ENCODE measurements around the gene MVB12B. TPM values are rescaled to one million over a fixed set of nuclear protein-coding genes. Genes with fewer than 3 reads are reported as not detected.

MVB12B gene
- total and polyA plus RNA-seq, 2 of the 4 experiments (the other 2 are of a cell fraction): 2.0 to 4.0 TPM

DNA sequence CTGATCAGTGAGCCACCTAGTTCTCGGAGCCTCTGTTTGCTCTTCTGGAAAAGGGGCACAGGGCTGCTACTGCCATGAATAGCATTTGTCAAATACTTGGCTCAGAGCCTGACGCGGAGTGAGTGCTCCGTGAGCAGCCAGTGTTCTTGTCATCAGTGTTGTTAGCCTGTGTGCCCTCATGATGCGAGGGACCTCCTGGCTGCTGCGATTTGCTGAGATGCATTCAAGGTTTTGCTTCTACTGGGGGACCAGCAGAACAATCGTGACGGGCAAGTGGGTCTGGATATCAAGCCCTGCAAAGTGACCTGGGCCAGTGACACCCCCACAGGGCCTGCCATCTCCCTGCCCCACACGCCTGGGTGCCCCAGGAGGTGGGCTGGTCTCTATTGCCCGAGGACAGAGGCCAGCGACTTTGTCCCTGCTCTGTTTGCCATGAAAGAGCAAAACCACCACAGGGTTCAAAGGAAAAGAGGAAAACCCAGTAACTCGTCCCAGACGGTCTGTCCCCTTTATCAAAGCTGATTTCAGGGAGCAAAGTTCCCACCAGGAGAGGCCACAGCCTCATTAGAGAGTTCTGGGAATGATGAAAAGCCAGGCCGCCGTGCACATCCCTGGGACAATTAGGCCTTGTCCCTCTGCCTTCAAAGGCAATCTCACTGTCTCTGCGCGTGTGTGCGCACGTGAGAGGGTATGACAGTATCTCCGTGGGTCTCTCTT, 200.6 kb downstream of the MVB12B start:
- dilution Hi-C loops (cut with HindIII; ENCODE audit: low sequenced_read_pairs, unreplicated experiment) (no loop called here), intact Hi-C loops (cut with micrococcal nuclease) (loop anchor here (10.0 kb wide), 1 partner anchor 348 kb away; no protein-coding TSS in a partner anchor), in situ Hi-C loops (cut with MboI; ENCODE audit: low sequenced_read_pairs) (no loop called here)
- H2AK9ac ChIP-seq (replicated peaks; ENCODE audit: low read depth, low read length, poor library complexity): no peak overlapping the region
- POLR2A ChIA-PET (ENCODE audit: unreplicated experiment): no interaction called here
- no TSS peak for BruUV-seq (replicated peaks)
- ATAC-seq (ENCODE audit: low read depth) (no peak), DNase-seq (no peak)
- no peak overlapping the region for H3K9ac ChIP-seq (ENCODE audit: low read depth, low read length)
- H3K56ac ChIP-seq (ENCODE audit: extremely low read depth, insufficient read depth, low read length): no peak overlapping the region
- H4K8ac ChIP-seq (ENCODE audit: low read depth in 2 of 2, low read length in 2 of 2): no peak overlapping the region
- no peak overlapping the region for H2BK5ac ChIP-seq (ENCODE audit: low read depth, low read length, poor library complexity, severe bottlenecking)
- no peaks in the 10 kb centered on the region for H3K36me3 ChIP-seq (ENCODE audit: control insufficient read depth, insufficient read depth, low read length)
- H3K4me3 ChIP-seq (ENCODE audit: insufficient read depth, low read depth, low read length): no peak overlapping the region
- no peak overlapping the region for H4K5ac ChIP-seq (ENCODE audit: low read depth, low read length)
- no peaks in the 10 kb centered on the region for H4K20me1 ChIP-seq (ENCODE audit: insufficient read depth, low read length)
- H2AFZ ChIP-seq (replicated peaks; ENCODE audit: low read length, poor library complexity): no peak overlapping the region
- CTCF ChIA-PET: no interaction called here
- TF ChIP-seq MXI1 (IDR thresholded peaks at IDR 0.05; ENCODE audit: borderline replicate concordance, low read depth, low read length) (no peak), FOS (IDR thresholded peaks at IDR 0.05; ENCODE audit: low read depth, low read length) (no peak), MAFK (IDR thresholded peaks at IDR 0.05; ENCODE audit: low read depth, low read length) (no peak), MAZ (IDR thresholded peaks at IDR 0.05; ENCODE audit: borderline replicate concordance, low read depth, low read length) (no peak), POLR2A (IDR thresholded peaks at IDR 0.05; ENCODE audit: low read depth, low read length) (no peak), CEBPB (IDR thresholded peaks at IDR 0.05; ENCODE audit: low read depth, low read length) (no peak)
- TF ChIP-seq, protein P1, sequence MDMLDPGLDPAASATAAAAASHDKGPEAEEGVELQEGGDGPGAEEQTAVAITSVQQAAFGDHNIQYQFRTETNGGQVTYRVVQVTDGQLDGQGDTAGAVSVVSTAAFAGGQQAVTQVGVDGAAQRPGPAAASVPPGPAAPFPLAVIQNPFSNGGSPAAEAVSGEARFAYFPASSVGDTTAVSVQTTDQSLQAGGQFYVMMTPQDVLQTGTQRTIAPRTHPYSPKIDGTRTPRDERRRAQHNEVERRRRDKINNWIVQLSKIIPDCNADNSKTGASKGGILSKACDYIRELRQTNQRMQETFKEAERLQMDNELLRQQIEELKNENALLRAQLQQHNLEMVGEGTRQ (IDR thresholded peaks at IDR 0.05; ENCODE audit: low read depth, low read length): no peak
- TF ChIP-seq, protein P2, sequence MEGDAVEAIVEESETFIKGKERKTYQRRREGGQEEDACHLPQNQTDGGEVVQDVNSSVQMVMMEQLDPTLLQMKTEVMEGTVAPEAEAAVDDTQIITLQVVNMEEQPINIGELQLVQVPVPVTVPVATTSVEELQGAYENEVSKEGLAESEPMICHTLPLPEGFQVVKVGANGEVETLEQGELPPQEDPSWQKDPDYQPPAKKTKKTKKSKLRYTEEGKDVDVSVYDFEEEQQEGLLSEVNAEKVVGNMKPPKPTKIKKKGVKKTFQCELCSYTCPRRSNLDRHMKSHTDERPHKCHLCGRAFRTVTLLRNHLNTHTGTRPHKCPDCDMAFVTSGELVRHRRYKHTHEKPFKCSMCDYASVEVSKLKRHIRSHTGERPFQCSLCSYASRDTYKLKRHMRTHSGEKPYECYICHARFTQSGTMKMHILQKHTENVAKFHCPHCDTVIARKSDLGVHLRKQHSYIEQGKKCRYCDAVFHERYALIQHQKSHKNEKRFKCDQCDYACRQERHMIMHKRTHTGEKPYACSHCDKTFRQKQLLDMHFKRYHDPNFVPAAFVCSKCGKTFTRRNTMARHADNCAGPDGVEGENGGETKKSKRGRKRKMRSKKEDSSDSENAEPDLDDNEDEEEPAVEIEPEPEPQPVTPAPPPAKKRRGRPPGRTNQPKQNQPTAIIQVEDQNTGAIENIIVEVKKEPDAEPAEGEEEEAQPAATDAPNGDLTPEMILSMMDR (conservative IDR thresholded peaks at IDR 0.05; ENCODE audit: low read depth, low read length): no peak
- TF ChIP-seq, protein P3, sequence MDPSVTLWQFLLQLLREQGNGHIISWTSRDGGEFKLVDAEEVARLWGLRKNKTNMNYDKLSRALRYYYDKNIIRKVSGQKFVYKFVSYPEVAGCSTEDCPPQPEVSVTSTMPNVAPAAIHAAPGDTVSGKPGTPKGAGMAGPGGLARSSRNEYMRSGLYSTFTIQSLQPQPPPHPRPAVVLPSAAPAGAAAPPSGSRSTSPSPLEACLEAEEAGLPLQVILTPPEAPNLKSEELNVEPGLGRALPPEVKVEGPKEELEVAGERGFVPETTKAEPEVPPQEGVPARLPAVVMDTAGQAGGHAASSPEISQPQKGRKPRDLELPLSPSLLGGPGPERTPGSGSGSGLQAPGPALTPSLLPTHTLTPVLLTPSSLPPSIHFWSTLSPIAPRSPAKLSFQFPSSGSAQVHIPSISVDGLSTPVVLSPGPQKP (IDR thresholded peaks at IDR 0.05; ENCODE audit: borderline replicate concordance, low read depth, low read length): no peak
- no peak overlapping the region for H2AK5ac ChIP-seq (ENCODE audit: low read depth, low read length)
- H2BK20ac ChIP-seq (ENCODE audit: low read depth, low read length): no peak overlapping the region
- H3K27me3 ChIP-seq (ENCODE audit: control insufficient read depth, insufficient read depth, low read length): peaks cover 81% of the 10 kb centered on the region
- no peaks in the 10 kb centered on the region for H3K9me3 ChIP-seq (ENCODE audit: control insufficient read depth, insufficient read depth, low read length)
- H3K18ac ChIP-seq (ENCODE audit: low read depth, low read length): no peak overlapping the region
- no peaks in the 10 kb centered on the region for H3K9me1 ChIP-seq (ENCODE audit: insufficient read depth, low read length)
- no peak overlapping the region for H4K91ac ChIP-seq (ENCODE audit: insufficient read depth, low read depth, low read length)
- H3K23ac ChIP-seq (ENCODE audit: low read depth, low read length): no peak overlapping the region
- no peak overlapping the region for H3K27ac ChIP-seq (ENCODE audit: insufficient read depth, low read length)
- H3K14ac ChIP-seq (replicated peaks; ENCODE audit: low read depth, low read length): no peak overlapping the region
- H2BK15ac ChIP-seq (ENCODE audit: low read depth, low read length): no peak overlapping the region
- no peak overlapping the region for H2BK120ac ChIP-seq (ENCODE audit: low read depth, low read length)
- H3K4me2 ChIP-seq (ENCODE audit: low read depth, low read length): no peak overlapping the region
- H3K79me1 ChIP-seq (ENCODE audit: low read depth in 1 of 2, low read length in 2 of 2): no peaks in the 10 kb centered on the region
- H3K4ac ChIP-seq (ENCODE audit: low read depth, low read length): no peak overlapping the region
- WGBS, 2 experiments (ENCODE audit: extremely low coverage in 2 of 2, insufficient read length in 1 of 2): 85% methylated on average over 9 of the region's 20 CpGs; no CpG with 5 or more reads in 1 of the 2 experiments
- no peaks in the 10 kb centered on the region; the same call in 1 of the 2 replicates for H3K4me1 ChIP-seq (ENCODE audit: control insufficient read depth, insufficient read depth, low read length)
